Activated naive CD4-positive, alpha-beta T cell (primary cell): ENCODE measurements around the gene FXYD6.
A peak's percentile ranks its signal among the peaks of the same experiment; 100 is the strongest.

Experiments
- DNase-seq, 4 experiments: peaks; one replicate each; lab custom pipeline; 2025; lab: John Stamatoyannopoulos, UW

FXYD6 gene

GRCh38 chr11:117830072-117830471 lies 46.4 kb downstream of the FXYD6 start:
- DNase-seq, result no peak

- no peak for DNase-seq
These were observed 47.1 kb downstream of the FXYD6 start for GRCh38 chr11:117829369-117829725.

GRCh38 chr11:117828611-117829368 lies 47.7 kb downstream of the FXYD6 start:
- peak; percentile 37 to 80 (median 57) for DNase-seq

GRCh38 chr11:117827521-117828511 lies 48.6 kb downstream of the FXYD6 start:
- DNase-seq, result peak in 1 of 4 experiments; percentile 33

GRCh38 chr11:117826832-117827231 lies 49.6 kb downstream of the FXYD6 start:
- no peak for DNase-seq

GRCh38 chr11:117826190-117826570 lies 50.3 kb downstream of the FXYD6 start:
- DNase-seq, result no peak

- no peak for DNase-seq
These were observed 50.8 kb downstream of the FXYD6 start for GRCh38 chr11:117825538-117826189.

GRCh38 chr11:117824571-117825537 lies 51.6 kb downstream of the FXYD6 start, which contains the start of gene FXYD2:
Gene FXYD2, minus strand, starts transcription at chr11:117824744. Its CDS starts 66 bp downstream, at chr11:117824678.
- DNase-seq, result no peak

GRCh38 chr11:117823946-117824420 lies 52.5 kb downstream of the FXYD6 start:
- no peak for DNase-seq

GRCh38 chr11:117823294-117823945 lies 53.0 kb downstream of the FXYD6 start:
- DNase-seq, result peak in 1 of 4 experiments; percentile 27

- DNase-seq, result peak in 2 of 4 experiments; percentile 45 to 59
These were observed 54.1 kb downstream of the FXYD6 start for GRCh38 chr11:117822074-117823033.

- DNase-seq, result no peak
These were observed 55.0 kb downstream of the FXYD6 start for GRCh38 chr11:117821431-117821830.

GRCh38 chr11:117820516-117820915 lies 55.9 kb downstream of the FXYD6 start:
- DNase-seq, result no peak

- no peak for DNase-seq
These were observed 56.4 kb downstream of the FXYD6 start for GRCh38 chr11:117820071-117820470.

GRCh38 chr11:117819096-117820040 lies 57.1 kb downstream of the FXYD6 start:
- no peak for DNase-seq

GRCh38 chr11:117818041-117818873 lies 58.2 kb downstream of the FXYD6 start:
- no peak for DNase-seq
